Measurements from ENCODE around the gene CNTNAP2.

GRCh38 chr7:148340438-148341280, 2224.1 kb downstream of the CNTNAP2 start:
- TF ChIP-seq POLR2AphosphoS5 (IDR thresholded peaks at IDR 0.05) (no peak), POLR2A (IDR thresholded peaks at IDR 0.05) (no peak), CTCF (IDR thresholded peaks at IDR 0.05) (no peak), EP300 (IDR thresholded peaks at IDR 0.05) (no peak)

All from stomach (tissue), 4 donors.